ENCODE results near the gene PLP1. TPM values are rescaled to one million over a fixed set of nuclear protein-coding genes. Genes with fewer than 3 reads are reported as not detected.

Gene PLP1
- total and polyA plus RNA-seq, 2 of the 8 experiments (the other 6 are each of a cell fraction or from before 2014, with no cell fraction given), result 49.2 to 218 TPM

- Histone ChIP-seq H3K23me2 (ENCODE audit: low read depth, low read length) (no peaks in the 10 kb centered on the region), H2BK15ac (ENCODE audit: low read length) (no peak overlapping the region), H3K14ac (ENCODE audit: insufficient read length) (no peak overlapping the region), H3K4me3 (ENCODE audit: extremely low read depth in 1 of 4, insufficient read depth in 2 of 4, low read depth in 3 of 4, low read length in 4 of 4) (no peak overlapping the region), H3K36me3 (ENCODE audit: control insufficient read depth in 2 of 4, insufficient read depth in 4 of 4, low read length in 3 of 4) (no peaks in the 10 kb centered on the region), H3K4me2 (ENCODE audit: insufficient read depth in 1 of 2, low read depth in 2 of 2, low read length in 2 of 2) (peak overlapping the region; percentile 13 to 15; a peak in 1 of 4 replicates), H3K4me1 (replicated peaks in 1 of 4; ENCODE audit: control insufficient read depth in 3 of 4, insufficient read depth in 4 of 4, low read length in 3 of 4) (peaks cover 7 to 22% (median 16%) of the 10 kb centered on the region in 4 experiments), H4K20me1 (replicated peaks in 1 of 2; ENCODE audit: control insufficient read depth in 1 of 2, insufficient read depth in 2 of 2, low read length in 2 of 2) (no peaks in the 10 kb centered on the region), H3K79me1 (ENCODE audit: low read depth, low read length) (no peaks in the 10 kb centered on the region), H4K5ac (ENCODE audit: insufficient read length, low read depth, low read length) (no peak overlapping the region), H4K8ac (ENCODE audit: extremely low read depth, insufficient read depth, low read length) (no peak overlapping the region), H2BK5ac (ENCODE audit: low read depth, low read length) (peak overlapping the region; percentile 45; the same call in 1 of the 2 replicates), H2AFZ (ENCODE audit: low read length) (no peak overlapping the region), H2AK5ac (ENCODE audit: low read depth, low read length) (no peak overlapping the region), H2BK12ac (ENCODE audit: low read depth, low read length) (no peak overlapping the region), H3K4ac (replicated peaks; ENCODE audit: insufficient read length, low read depth, low read length) (no peak overlapping the region), H3K18ac (ENCODE audit: extremely low read depth, low read length) (no peak overlapping the region), H3K9me3 (ENCODE audit: insufficient read depth in 2 of 2, low read depth in 1 of 2, low read length in 1 of 2) (no peaks in the 10 kb centered on the region), H3K56ac (replicated peaks; ENCODE audit: insufficient read length, low read depth, low read length) (no peak overlapping the region), H3K79me2 (ENCODE audit: control insufficient read depth in 1 of 2, insufficient read depth in 2 of 2, low read length in 2 of 2) (no peaks in the 10 kb centered on the region), H3K27ac (ENCODE audit: low read depth, low read length) (no peak overlapping the region), H3K23ac (ENCODE audit: insufficient read length) (no peak overlapping the region), H3K9ac (replicated peaks in 1 of 4; ENCODE audit: extremely low read depth in 1 of 4, low read depth in 3 of 4, low read length in 3 of 4) (no peak overlapping the region), H3K27me3 (replicated peaks in 1 of 4; ENCODE audit: control insufficient read depth in 3 of 4, extremely low read depth in 1 of 4, insufficient read depth in 3 of 4, low read length in 3 of 4) (no peaks in the 10 kb centered on the region; a peak in 1 of 7 replicates), H2BK20ac (ENCODE audit: low read length) (no peak overlapping the region), H2BK120ac (replicated peaks; ENCODE audit: low read depth, low read length) (no peak overlapping the region), H4K91ac (replicated peaks; ENCODE audit: insufficient read length, low read length) (no peak overlapping the region)
- DNase-seq (ENCODE audit: low read depth in 1 of 2, low spot score in 2 of 2), result no peak
- POLR2A ChIA-PET (ENCODE audit: partially characterized antibody), result interaction anchor here (0.9 to 4.6 kb wide), 10 partner anchors 9 to 53 kb away, joined by 3 to 26 read pairs (median 3); no protein-coding TSS in a partner anchor
- peak; percentile 62 for FAIRE-seq
- no peak for TF ChIP-seq HDAC6 (IDR thresholded peaks at IDR 0.05; ENCODE audit: low read depth, low read length)
- 71% methylated on average over 8 of the region's 8 CpGs; no CpG with 5 or more reads in 1 of the 2 experiments for WGBS, 2 experiments (ENCODE audit: extremely low coverage in 1 of 2, insufficient coverage in 1 of 2, insufficient read length in 1 of 2, insufficient replicate concordance in 2 of 2, low coverage in 1 of 2, low lambda C conversion rate in 2 of 2, missing lambda C conversion rate in 1 of 2)
- CTCF ChIA-PET (ENCODE audit: partially characterized antibody), result interaction anchor here (0.6 to 2.5 kb wide), 9 partner anchors 9 to 928 kb away, joined by 3 to 8 read pairs (median 4); partner anchors contain the start of gene TMEM31
Measured at GRCh38 chrX:103730796-103731493, 45.7 kb upstream of the PLP1 start.
